Limb (tissue), 2 donors: Measurements from ENCODE around the gene FCN3.
"Not testable (repeated sequence)": the region's sequence is repeated elsewhere in the genome, so short reads cannot be mapped to it uniquely, and the experiment has no call there.

ENCODE experiments used
- DNase-seq, 2 donors: peaks; one replicate each; pipeline ENCODE4 v3.0.0-alpha.2; 2016; ENCODE audit errors: extremely low spot score in 2 of 2

FCN3 gene

DNA sequence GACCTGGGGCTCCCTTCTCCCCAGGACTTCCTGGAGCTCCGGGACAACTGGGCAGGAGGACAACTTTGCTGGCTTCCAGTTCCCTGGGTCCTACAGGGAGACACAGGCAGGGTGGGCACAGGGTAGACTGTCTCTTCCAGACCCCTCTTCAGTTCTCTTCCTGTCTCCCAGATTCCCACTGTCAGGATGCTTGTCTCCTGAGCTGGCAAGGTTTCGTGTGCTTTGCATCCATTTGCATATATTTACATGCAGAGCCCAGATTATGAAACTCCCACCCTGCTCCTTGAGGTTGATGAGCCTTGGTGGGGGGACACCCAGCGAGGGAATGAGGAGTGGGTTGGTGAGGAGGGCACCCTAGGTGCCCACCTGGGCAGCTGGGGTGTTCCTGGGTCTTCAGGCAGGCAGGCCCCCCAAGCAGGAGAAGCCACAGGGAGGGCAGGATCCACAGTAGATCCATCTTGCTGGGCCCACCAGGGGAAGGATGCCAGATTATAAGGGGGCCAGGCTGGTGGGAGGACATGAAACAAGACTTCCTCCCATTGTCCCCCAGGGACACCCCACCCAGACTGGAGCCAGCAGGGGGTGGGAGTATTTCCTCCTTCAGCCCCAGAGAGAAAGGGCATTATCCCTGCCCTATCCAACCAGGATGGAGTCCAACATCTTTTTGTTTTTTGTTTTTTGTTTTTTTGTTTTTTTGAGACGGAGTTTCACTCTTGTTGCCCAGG, at the start of gene FCN3:
Gene FCN3, minus strand, starts transcription at position 463 of the 725 bp plus-strand sequence. Its CDS starts 6 bp downstream, at position 457.
- DNase-seq = no peak

- no peak for DNase-seq
These were observed 49.1 kb upstream of the FCN3 start for GRCh38 chr1:27423709-27424108.

DNA sequence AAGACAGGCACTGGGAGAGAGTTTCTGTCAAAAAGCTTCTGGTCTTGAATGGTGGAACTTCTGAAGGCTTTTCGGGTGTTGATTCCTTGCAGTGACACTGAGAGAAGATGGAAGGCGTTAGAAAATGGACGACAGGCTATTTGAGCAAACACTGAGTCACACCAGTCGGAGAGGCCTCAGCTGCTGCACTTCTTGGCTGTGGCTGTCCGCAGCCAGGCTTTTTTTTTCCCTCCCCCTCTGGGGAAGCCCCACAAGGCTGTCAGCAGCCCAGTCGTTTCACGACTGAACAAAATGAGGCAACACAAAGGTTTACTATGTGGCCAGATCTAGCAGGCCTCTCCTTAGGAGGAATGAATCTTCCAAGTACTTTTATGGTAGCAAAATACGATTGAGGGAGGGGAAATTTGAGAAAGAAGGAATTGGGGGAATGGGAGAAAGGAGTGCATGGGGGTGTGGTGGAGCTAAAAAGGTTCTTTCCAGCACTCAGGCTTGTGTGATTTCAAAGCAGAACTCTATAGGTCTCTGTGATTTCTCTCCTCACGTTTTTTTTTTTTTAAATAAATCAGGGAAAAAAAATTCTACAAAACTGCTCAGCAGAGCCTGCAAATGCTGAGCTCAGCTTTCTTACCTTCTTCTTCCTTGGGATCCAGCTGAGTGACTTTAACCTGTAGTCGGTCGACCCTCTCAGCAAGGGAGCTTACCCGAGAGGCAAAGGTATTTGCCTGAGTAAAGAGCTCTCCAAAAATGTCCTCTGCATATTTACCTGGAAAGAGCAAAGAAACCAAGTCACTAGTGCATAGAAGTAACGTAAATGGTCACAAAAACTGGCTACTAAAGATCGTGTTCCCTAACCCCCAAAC, 43.9 kb upstream of the FCN3 start:
- peak; percentile 68 to 72 for DNase-seq

- no peak for DNase-seq
These were observed 43.1 kb upstream of the FCN3 start for GRCh38 chr1:27417713-27418112.

DNA sequence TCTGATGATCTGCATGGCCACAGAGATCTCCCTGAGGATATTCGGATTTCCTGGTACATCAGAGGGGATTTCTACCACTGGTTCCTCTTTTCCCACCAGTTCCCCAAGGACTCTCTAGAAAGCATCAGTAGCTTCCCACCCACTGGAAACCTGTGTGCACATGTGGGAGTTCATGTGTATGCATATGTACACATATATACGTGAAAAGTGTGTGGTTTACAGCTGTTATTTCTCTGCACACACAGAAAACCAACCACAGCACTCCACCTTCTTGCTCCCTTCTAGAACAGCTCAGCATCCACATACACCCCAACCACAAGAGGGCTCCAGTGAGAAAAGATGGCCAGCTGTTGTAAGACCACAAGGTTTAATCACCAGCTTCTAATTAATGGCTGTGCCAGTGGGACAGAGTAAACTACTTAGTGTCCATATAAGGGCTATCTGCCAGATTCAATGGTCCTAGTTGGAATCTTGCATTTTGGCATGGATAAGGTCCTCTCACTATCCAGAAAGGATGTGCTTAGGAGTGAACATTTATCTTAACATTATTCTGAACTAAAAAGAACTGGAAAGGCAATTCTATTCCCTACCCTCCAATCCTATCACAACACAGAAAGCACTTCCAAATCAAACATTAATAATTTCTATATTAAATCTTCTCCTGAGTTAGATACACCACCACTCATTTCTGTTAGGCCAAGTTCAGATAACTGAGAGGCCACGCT, 41.9 kb upstream of the FCN3 start:
- no peak for DNase-seq

GRCh38 chr1:27414091-27414490, 39.5 kb upstream of the FCN3 start:
- DNase-seq = no peak

- DNase-seq = no peak
These were observed 38.4 kb upstream of the FCN3 start for GRCh38 chr1:27413004-27413403.

DNA sequence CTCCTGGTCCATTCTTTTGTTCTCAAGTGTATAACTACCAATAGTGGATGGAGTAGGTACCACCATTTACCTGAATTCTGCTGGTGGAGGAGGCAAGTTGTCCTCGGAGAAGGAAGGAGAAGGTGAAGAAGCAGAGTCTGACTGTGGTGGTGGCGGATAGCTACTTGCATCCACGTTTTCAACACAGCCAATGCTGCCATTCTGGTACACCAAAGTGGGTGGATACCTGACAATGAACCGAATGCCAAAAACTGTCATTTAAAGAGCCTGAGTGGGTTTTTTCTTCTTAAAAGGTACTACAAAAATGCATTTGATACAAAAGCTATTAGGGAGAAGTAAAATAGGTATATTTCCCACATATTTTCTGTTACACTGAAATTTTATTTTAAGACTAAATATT, 37.9 kb upstream of the FCN3 start:
- DNase-seq = no peak

DNA sequence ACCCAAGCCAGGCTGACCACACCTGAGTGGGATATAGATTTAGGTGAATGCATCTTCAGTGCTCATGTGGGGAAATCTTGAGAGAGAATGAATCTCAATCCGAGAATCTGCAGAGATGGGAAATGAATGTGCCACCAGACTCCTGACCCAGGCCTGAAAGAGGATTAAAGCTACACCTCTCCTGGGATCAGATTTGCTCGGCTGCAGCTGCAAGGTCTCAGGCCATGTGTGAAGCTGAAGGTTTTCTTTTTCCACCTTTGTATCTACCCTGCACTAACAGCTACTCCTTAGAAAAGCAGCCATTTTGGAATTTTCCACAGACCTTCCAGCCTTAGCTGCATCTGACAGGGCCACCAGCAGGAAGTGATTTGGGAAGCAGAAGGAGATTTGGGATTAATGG, 36.1 kb upstream of the FCN3 start:
- no peak for DNase-seq

GRCh38 chr1:27409669-27410068, 35.0 kb upstream of the FCN3 start:
- no peak for DNase-seq

- no peak for DNase-seq
These were observed 33.5 kb upstream of the FCN3 start for GRCh38 chr1:27408151-27408550.

- DNase-seq = not testable (repeated sequence)
These were observed 32.2 kb upstream of the FCN3 start for GRCh38 chr1:27406791-27407190.

GRCh38 chr1:27406362-27406680, 31.7 kb upstream of the FCN3 start:
- DNase-seq = no peak

GRCh38 chr1:27405598-27406361, 31.2 kb upstream of the FCN3 start:
- not testable (repeated sequence) for DNase-seq

DNA sequence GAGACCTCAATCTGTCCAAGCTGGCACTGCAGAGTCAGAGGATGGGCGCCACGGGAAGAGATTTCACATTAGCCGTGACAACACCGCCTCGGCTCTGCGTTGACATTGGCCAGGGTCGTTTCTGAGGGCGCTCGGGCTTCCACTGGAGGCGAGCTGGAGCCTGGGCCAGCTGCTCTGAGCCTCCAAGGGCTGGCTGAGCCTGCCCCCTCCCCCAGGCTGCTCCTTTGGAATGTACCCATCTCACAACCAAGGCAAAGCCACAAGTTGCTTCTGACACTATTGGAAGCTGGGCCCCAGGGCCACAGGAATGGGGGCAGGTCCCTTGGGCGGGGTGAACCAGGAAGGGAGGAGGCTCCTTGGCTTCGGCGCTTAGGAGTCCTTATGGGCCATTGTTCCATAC, 30.4 kb upstream of the FCN3 start:
- DNase-seq = peak in 1 of 2 donors; percentile 59

GRCh38 chr1:27403931-27404330, 29.3 kb upstream of the FCN3 start:
- no peak for DNase-seq

DNA sequence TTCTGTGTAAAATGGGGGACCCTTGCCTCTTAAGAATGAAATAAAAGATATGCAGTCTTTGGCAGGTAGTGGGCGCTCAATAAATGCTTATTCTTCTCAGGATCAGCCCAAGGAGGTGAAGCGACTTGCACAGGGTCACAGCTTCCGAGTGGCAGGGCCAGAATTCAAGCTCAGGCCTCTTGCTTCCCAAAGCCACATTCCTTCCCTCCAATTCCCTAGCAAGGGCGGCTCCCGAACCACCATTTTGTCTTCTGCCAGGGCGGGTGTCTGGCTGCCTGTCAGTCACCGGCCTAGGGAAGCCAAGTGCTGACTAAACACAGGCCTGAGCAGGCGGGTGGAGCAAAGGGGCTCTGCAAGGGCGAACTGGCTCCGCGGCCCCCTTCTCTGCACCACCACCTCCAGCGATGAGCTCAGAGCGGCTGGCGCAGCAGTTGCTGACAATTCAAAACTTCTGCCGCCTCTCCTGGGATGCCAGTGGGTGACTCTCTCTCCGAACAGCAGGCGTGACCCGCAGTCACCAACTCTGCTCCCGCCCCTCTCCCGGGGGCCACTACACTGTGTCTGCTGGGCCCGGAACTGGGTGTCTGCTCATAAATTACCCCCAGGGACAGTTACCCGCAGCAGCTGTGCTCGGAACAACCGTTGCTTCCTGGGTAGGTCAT, 28.6 kb upstream of the FCN3 start:
- peak; percentile 80 for DNase-seq

GRCh38 chr1:27402349-27402754, 27.7 kb upstream of the FCN3 start:
- DNase-seq = peak in 1 of 2 donors; percentile 61

DNA sequence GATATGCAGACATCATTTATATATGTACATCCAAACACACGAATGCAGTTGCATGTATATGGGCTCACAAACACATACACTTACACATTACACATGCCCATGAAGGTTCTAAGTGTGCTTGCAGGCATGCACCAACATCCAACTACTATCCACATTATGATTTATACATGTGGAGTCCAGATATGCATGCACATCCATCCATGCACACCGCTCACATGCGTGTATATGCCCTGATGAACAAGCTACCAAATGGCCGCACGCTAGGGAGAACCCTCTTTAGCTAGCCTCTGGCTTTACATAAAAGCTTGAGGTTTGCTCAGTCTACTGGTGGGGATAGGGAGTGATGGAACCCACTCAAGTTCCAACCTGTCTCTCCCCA, 26.3 kb upstream of the FCN3 start:
- DNase-seq = no peak

DNA sequence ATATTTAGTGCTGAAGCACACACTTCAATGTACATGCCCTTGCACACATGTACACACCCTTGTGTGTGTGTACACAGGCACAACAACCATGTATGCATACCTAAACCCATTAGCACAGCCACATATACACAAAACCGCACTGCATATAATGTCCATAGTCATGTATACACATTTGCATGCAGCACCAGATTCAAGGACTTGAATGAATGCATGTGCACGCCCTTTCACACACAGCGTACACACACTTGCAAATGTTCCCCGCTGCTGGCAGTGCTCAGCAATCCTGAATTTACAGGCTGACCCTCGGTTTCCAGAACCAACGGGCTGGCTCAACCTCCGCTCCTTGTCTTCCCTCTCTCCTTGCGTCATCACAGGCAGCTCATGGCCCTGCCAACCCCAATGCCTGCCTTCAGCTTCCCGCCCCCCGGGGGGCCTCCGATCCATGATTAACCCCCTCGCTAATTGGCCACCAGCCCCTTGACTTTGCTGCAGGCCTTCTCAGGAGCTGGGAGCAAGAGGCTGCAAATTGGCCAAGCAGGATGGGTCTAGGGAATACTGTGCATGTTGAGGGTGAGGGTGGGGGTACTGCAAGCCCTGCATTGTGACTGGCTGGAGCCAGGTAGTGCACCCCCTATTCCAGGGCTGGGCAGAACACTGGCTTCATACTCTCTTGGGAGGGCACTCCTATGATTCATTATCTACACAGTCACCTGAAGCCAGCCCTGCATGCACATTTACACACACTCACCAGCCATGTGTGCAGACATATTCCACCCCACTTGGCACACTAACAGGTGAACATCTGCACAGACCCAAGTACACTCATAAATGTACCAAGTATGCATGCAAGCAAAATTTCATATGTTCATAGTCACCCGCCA, 25.7 kb upstream of the FCN3 start:
- peak in 1 of 2 donors; percentile 47 for DNase-seq
